Right ventricle myocardium inferior (tissue), 1 donor: Measurements from ENCODE around the gene CYP1B1. TPM values are rescaled to one million over a fixed set of nuclear protein-coding genes. Genes with fewer than 3 reads are reported as not detected.
"Not testable (repeated sequence)": the region's sequence is repeated elsewhere in the genome, so short reads cannot be mapped to it uniquely, and the experiment has no call there.

Experiments
- ATAC-seq: fragments of 200-7000 bp; cut with Tn5 transposase; one replicate; pipeline ENCODE4 v1.9.1; 2020; ENCODE audit warnings: mild to moderate bottlenecking, moderate library complexity
- DNase-seq: peaks from one replicate; pipeline ENCODE4 v3.0.0; 2021; ENCODE audit errors: missing footprints
- intact Hi-C: fragments of 100-400 bp; cut with DNase I; formaldehyde crosslinking; loops from one replicate; pipeline ENCODE4 v1.11.0; 2022
- total RNA-seq: library from RNA; stranded (reverse); fragmentation: NEBNext Ultra II Directional; extraction: Animal tissue kit (Norgen Biotek cat#: 25700); gene quantifications from one replicate; pipeline ENCODE4 v1.2.1, GENCODE V29; 2021
- donor health status: DM: no; HTN: yes; CAD: no; lungs with severe emphysema.

CYP1B1 gene
- total RNA-seq, 1 donor from 2014 or later: 19.6 TPM

DNA sequence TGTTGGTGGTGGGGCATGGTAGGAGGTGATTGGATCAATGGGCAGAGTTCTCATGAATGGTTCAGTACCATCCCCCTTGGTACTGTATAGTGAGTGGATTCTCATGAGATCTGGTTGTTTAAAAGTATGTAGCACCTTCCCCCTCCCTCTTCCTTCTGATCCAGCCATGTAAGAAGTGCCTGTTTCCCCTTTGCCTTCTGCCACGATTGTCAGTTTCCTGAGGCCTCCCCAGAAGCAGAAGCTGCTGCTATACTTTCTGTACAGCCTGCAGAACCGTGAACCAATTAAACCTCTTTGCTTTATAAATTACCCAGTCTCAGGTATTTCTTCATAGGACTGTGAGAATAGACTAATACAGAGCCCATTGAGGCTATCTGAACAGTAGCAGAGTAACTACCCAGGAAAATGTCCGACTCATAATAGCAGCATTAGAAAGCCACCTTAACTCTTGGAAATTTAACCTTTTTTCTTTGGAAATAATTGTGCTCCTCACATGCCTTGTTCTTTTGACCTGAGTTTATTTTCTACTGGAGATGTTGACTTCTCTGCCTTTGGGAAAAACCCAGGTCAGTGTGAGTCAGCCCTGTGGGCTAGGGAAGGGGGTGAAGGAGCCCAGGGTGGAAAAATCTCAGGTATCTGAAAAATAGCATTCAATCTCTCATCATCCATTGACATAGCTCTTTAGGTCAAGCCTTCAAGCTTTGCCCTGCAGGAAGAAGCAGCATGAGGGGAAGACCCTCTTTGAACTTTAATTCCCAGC lies 18.1 kb downstream of the CYP1B1 start:
- ATAC-seq (no peak), DNase-seq (no peak)
- intact Hi-C loops: no loop called here

DNA sequence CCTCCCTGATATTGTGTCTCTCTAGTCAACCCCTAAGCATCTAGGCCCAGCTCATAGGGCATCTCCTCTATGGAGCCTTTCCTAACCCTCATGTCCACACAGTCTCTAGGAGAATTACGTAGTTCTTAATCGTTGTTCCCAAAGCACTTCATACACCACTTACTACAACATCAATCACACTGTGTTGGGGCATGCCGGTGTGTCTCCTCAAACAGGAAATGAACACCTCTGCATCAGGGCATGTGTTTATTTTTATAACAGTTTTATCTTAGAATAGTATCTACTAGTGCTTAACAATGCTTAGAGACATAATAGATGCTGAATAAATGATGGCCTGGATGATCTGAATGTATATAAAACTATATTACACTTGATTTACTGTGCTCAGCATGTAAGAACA lies 19.7 kb downstream of the CYP1B1 start:
- ATAC-seq: no peak

DNA sequence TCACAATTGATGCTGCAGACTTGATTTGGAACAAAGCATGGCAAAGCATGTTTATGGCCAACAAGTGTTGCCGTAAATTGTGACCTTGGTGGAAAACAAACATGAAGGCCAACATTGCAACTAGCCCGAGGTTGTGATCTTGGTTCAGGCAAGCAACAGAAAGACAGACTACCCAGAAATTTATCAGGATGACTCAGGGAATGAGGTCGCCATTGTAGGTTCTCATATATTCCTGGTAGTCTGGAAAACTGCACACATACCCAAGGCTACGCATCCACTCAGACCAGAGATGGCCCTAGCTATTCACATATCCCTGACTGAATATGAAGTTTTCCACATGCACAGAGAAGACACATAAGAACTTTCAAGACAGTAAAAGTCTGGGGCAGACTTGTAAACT lies 30.1 kb downstream of the CYP1B1 start:
- DNase-seq: no peak
- no peak for ATAC-seq
- intact Hi-C loops: no loop called here

More for the DNA sequence above, 19.7 kb downstream of the CYP1B1 start:
- intact Hi-C loops: no loop called here
- no peak for DNase-seq

DNA sequence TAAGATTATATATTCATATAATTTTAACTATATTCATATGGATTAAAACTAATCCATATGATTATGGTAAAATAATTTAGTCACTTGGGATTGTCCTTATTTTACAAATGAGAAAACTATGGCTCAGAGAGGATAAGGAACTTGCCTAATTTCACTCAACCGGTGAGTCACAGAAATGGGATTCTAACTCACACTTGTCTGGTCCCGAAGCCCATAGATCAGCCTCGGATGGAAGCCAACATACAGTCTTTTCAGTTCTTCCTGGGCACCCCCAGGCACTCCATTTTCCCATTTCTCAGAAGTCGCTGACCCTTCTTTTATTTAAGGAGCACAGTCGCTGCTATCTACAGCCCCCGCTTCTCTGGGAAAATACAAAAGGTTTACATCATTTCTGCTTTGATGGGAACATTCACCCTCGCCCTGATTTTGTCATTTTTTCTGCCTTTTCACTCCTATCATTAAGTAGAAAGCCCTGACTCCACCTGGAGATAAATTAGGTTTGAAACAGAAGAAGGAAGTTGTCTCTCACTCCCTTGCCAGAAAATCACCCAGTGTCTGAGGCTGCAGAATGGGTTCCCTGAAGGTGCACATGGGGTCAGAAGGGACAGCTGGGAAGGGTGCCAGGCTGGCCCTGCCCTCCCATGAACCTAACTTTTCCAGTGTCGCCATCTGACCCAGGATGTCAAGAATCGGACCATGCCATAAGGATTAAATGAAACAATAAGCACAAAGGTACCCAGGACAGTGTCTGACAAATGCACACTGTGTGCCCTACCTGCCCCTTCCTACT lies 36.6 kb downstream of the CYP1B1 start:
- DNase-seq: no peak
- intact Hi-C loops: no loop called here

DNA sequence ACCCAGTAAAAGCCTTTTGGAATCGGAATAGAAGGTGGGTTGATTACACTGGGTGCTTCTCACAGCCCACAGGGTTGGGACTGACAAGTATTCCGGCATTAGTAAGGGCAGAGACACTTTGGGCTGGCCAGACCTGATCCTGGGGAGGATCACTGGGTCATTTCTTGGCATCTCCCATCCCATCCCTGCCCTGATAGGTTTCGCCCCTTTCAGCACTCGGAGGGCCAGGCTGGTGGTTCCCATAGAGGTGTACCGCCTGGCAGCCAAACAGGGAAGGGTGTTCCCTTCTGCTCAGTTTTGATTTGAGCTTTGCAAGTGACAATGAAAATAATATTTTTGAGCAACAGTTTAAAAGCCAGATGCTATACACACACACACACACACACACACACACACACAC lies 37.3 kb downstream of the CYP1B1 start:
- ATAC-seq: peak; percentile 27
- intact Hi-C loops: no loop called here
- no peak for DNase-seq

More for the DNA sequence above, 36.6 kb downstream of the CYP1B1 start:
- no peak for ATAC-seq

DNA sequence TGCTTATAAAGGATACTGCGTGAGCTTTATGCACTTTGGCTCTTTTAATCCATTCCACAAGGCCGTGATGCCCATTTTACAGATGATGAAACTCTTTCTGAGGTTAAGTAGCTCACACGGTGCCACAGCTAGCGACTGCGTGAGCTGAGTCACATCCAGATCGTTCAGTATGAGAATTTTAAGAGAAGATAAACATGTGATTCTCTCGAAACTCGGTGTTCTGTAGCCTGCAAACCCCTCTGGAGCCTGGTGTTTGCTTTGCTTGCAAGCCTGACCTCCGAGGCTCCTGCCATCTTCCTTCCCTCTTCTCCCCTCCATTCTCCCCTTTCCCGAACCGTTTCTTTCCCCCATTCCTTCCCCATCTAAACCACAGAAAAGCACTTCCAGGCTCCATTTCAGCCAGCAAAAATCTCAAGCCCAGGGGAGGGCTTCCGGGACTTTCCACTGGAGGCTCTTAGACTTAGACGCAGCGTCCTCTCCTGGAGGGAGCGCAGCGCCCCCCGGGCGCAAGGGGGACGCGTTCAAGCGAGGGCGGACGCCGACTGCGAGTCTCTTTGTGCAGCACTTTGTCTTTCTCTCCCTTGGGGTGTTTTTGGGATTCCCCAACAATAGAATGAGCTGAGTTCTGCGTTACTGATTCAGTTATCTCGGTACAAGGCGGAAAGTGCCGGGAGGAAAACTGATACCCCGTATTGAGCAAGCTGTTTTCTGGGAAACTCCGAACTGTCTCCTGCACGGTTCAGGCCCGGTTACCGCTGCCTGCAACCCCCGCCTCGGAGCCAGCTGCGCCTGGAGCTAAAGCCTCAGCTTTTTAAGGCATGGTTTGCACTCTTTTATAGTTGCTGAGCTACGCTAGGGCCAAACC lies 38.0 kb downstream of the CYP1B1 start:
- peak; percentile 67 for DNase-seq
- intact Hi-C loops: no loop called here
- peak; percentile 84 for ATAC-seq

DNA sequence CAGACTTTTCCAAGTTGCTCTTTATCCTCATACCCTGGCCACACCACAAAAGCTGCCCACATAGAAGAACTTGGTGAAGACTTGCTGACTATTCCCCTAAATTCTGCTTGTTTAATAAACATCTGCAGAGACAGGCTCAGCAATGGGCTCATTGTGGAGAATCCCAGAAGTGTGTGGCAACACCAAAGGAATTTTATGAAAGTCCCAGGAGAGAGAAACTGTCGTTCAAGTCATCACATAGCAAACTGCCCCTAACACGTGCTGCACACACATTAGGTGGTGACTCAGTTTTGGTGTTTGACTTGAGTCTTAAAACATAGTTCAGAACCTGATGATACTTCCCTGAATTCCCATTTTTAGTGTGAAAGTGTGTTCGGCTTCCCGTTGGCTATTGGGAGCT lies 38.6 kb downstream of the CYP1B1 start:
- no peak for DNase-seq
- no peak for ATAC-seq
- intact Hi-C loops: no loop called here

DNA sequence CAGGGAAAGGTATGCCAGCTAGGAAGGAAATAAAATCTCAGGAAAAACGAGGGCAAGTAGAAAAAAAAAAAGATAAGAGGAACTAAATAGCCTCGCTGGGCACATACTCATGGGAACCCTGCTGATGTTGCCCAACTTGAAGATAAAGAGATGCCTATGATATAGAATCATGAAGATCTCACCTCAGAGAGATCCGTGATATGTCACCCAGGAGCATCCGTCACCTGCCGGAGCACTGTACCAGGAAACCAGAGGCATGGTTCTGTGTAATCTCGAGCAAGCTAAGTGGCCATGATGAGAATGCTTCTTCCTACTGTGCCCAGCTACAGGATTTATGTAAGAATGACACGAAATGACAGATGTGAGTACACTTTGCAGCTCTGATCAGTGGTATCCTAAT lies 40.0 kb downstream of the CYP1B1 start:
- DNase-seq: no peak
- intact Hi-C loops: no loop called here
- no peak for ATAC-seq

DNA sequence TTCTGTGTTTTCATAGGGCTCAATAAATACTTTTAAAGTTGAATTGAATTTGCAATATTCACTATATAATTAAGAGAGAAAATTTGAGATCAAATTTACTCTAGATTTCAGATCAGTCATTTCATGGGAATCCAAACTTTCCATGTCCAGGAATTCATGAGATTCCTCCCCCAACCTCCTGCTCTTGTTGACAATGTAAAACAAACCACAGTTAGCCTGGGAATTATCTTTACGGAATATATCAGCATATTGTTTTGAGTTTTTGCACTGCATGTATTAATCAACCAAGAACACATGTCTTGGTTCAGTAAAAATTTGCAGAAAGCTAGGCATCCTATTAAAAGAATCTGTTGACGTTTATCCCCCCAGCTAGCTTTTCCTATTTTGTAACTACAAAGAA lies 42.3 kb downstream of the CYP1B1 start:
- DNase-seq (no peak), ATAC-seq (no peak)
- intact Hi-C loops: no loop called here

DNA sequence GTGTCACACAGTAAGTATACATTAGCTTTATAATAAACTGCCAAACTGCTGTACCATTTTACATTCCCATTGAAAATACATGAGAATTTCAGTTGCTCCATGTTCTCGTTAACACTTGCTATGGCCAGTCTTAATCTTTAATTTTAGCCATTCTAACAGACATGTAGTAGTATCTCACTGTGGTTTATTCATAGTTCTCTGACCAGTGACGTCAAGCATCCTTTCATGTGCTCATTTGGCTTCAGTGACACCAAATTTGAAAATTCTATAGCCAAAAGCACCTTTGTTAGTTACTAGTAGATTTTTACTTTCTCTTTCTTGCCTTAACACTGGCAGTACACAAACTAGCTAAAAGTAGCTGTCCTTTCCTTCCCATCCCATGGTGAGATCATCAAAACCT lies 43.0 kb downstream of the CYP1B1 start:
- intact Hi-C loops: no loop called here
- DNase-seq (no peak), ATAC-seq (no peak)

DNA sequence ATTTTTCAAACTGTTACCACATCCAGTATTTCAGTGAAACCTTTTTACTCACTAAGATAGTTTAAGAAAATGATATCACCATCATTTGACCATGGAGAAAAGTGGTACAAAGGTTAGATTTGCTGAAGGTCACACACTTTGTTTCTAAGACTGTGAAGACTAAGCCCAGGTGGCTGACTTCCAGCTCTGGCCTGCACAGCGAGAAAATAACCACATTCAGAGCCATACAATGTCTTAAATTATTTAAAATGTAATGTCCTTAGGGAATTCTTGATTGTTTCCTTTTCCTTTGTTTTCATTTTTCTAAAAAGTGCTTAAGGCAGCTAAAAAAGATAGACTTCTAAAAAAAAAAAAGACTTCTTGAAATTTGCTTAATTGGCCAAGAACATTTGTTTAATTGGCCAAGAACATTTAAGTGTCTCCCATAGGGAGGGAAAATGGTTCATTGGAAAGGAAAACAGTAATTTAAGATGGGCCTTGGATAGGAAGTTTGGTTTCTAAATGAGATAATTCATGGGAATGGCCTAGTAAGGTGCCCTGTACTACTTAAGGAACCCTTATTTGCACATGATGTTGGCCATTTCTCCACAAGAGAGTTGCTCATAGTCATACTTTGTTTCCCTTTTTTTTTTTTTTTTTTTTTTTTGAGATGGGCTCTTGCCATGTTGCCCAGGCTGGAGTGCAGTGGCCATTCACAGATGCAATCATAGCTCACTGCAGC lies 45.2 kb downstream of the CYP1B1 start:
- intact Hi-C loops: no loop called here
- DNase-seq: no peak
- ATAC-seq: no peak

DNA sequence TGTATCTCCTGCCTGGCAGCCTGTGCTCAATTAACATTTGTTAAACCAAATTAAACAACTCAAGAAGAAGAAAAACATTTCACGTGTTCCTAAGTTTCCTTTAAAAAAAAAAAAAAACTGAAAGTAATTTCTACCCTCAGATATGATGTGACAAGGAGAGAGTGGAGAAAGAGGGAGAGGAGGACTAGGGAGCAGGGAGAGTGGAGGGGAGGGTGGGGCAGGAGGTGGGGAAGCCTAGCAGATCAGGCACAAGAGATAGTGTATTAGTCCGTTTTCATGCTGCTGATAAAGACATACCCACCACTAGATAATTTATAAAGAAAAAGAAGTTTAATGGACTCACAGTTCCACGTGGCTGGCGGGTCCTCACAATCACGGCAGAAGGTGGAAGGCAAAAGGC lies 46.4 kb downstream of the CYP1B1 start:
- intact Hi-C loops: no loop called here
- ATAC-seq (no peak), DNase-seq (no peak)

DNA sequence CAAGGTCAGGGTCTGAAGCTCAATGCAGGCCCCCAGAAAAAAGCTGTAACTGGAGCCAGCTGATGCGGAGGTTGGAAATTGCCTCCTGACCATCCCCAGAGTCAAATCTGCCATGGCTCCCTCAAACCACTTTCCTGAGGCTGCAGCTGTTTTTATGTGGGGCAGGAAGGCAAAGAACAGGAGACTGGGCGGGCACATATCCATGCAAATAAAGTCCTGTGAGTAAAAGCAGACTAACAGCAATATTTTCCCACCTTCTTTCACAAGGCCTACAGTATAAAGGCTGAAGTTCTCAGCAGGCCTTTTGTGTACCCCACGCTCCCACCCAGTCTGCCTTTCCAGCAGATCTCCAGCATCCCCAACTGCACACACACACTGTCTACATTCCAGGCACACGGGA lies 47.1 kb downstream of the CYP1B1 start:
- ATAC-seq: no peak
- DNase-seq: no peak
- intact Hi-C loops: no loop called here

DNA sequence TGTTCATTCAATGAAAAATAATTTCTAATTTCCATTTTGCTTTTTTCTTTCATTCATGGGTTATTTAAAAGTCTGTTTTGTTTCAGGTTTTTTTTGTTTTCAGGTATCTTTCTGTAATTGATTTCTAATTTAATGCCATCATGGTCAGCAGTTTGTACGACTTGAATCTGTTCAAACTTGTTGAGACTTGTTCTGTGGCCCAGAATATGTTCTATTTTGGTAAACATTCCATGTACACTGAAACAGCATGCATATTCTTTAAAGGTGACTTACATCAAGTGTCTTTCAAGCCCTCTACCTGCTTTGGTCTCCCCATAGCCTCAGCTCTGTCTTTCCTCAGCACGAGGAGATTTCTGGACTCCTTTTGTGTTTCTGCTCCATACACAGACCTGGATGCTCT lies 49.1 kb downstream of the CYP1B1 start:
- intact Hi-C loops: no loop called here
- ATAC-seq: no peak
- no peak for DNase-seq

DNA sequence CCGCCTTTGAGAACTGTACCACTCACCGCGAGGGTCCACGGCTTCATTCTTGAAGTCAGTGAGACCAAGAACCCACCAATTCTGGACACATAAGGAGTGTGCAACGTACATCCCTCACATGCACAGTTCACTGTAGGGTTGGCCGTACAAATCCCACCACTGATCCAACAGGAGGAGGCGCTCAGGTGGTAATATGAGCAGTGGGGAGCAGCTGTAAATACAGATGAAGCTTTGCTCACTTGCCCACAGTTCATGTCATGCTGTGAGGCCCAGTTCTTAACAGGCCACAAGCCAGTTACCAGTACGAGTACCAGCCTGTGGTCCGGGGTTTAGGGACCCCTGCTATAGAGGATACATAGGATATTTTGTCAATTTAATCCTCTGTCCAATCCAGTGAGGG lies 54.4 kb downstream of the CYP1B1 start:
- ATAC-seq: no peak
- intact Hi-C loops: no loop called here
- DNase-seq: no peak

DNA sequence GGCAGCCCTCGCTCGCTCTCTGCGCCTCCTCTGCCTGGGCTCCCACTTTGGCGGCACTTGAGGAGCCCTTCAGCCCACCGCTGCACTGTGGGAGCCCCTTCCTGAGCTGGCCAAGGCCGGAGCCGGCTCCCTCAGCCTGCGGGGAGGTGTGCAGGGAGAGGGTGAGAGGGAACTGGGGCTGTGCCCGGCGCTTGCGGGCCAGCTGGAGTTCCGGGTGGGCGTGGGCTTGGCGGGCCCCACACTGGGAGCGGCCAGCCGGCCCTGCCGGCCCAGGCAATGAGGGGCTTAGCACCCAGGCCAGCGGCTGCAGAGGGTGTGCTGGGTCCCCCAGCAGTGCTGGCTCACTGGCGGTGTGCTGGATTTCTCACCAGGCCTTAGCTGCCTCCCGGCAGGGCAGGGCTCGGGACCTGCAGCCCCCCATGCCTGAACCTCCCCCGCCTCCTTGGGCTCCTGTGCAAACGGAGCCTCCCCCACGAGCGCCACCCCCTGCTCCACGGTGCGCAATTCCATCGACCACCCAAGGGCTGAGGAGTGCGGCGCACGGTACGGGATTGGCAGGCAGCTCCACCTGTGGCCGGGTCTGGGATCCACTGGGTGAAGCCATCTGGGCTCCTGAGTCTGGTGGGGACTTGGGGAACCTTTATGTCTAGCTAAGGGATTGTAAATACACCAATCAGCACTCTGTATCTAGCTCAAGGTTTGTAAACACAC lies 55.4 kb downstream of the CYP1B1 start:
- intact Hi-C loops, ATAC-seq, DNase-seq: not testable (repeated sequence)

DNA sequence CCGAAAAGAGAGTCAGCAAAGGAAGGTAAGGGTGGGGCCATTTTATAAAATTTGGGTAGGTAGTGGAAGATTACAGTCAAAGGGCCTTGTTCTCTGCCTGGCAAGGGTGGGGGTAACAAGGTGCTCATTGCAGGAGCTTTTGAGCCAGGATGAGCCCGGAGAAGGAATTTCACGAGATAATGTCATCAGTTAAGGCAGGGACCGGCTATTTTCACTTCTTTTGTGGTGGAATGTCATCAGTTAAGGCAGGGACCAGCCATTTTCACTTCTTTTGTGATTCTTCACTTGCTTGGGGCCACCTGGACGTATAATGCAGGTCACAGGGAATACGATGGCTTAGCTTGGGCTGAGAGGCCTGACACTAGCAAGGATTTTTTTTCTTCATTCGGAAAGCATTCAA lies 58.1 kb downstream of the CYP1B1 start:
- no peak for ATAC-seq
- intact Hi-C loops: no loop called here
- no peak for DNase-seq
